ENCODE data around the gene CNEP1R1.

CNEP1R1 gene

DNA sequence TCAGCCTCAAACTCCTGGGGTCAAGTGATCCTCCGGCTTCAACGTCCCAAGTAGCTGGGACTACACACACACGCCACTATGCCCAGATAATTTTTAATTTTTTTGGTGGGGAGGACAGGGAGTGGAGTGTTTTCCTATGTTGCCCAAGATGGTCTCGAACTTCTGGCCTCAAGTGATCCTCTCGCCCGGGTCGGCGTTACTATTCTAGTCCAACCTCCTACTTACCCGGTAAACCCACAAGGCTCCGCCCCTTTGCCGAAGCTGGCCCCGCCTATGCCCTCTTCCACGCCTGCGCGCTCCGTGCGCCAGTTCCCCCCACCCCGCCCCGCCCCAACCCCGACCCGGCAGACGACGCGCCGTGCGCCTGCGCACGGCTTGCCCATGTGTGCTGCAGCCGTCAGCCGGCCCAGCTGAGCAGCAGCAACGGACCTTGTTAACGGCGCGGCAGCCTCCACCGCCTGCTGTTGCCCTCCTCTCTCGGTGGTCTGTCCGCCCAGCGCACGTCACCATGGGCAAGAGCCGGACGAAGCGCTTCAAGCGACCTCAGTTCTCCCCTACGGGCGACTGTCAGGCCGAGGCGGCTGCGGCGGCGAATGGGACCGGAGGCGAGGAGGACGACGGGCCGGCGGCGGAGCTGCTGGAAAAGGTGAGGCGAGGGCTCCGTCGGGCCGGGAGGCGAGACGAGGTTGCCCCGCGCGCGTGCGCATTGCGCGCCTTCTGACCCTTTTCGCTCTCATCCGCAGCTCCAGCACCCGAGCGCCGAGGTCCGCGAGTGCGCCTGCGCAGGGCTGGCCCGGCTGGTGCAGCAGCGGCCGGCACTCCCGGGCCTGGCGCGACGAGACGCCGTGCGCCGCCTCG, 40.8 kb downstream of the CNEP1R1 start, which contains the start of gene HEATR3:
HEATR3 (plus strand) TSS at position 347 of the 858 bp plus-strand sequence; CDS start at position 509, 162 bp downstream.
- DNase-seq, result peak; percentile 97

DNA sequence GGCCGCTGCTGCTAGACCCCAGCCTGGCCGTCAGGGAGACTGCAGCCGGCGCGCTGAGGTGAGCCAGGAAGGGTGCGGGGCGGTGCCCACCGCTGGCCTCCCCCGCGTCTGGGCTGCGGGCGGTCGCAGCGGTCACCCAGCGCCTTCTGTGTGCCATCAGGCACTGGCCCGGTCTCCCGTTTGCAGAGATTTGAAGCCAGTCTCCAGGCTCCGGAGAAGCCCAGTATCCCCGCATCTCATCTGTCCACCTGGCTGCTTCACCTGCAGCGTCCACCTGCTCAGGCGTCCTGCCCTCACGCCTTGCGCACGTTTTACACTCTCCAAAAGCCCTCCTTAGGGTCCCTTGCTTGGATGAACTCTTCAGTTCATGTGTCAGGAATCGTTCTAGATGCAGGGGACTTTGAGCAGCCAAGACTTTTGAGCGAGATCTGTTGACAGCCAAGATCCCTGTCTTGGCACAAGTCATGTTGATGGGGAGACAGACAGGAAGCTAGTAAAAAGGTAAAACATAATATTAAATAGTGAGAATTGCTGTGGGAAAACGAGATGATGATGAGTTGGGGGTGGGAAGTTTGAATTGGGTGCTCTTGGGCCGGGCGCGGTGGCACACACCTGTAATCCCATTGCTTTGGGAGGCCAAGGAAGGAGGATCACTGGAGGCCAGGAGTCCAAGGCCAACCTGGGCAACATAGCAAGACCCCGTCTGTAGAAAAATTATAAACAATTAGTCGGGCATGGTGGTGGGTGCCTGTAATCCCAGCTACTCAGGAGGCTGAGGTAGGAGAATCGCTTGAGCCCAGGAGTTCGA, 41.7 kb downstream of the CNEP1R1 start:
- DNase-seq, result no peak

DNA sequence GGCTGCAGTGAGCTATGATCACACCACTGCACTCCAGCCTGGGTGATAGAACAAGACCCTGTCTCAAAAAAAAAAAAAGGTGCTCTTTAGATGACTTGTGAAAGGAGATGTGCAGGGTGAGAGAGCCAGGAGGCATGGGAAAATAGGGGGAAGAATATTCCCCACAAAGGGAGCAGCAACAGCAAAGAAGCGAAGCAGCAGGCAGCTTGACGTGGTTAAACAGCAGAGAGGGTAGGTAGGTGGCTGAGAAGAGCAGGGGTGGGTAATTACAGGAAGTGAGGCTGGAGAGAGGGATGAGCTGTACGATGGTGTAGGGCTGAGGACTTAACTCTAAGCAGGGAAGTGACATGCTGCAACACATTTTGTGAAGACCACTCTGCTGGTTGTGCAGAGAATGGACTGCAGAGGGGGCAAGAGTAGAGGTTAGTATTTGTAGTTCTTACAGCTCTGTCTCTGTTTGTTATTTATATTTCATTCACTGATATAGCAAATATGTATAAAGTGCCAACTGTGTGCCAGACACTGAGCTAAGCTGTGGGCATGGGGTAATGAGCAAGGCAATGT, 42.3 kb downstream of the CNEP1R1 start:
- peak; percentile 47 for DNase-seq

DNA sequence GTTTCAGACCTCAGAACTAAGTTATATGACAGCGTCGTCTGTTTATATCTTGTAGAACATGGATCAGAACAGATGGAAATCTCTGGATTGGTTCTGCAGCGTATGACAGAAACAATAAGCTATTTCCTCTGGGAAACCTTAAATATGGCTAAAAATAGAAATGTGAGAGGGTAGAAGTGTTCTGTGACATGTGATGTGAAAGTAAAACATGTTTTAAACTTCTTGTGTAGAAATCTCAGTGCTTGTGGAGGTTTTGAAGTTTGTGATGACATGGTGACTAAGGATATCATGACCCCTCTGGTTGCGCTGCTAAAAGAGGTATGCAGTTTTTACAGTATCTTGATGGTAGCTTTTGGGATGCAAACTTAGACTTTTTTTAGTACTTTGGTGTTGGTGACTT, 43.5 kb downstream of the CNEP1R1 start:
- no peak for DNase-seq

DNA sequence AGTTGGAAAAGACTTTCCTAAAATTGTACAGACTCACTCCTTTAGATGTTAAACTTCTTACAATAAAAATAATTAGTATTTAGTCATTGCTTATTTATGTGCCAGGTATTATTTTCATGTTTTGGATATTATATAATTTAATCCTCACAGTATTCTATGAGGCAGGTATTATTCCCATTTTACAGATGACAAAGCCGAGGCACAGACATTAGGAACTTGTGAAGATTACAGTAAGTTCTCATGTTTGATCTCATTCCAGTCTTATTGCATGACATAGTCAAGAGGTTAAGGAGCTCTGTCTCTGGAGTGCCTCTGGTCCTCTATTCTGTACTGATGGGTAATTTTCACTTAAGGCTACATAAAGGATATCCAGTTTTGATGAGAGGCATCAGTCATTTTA, 44.0 kb downstream of the CNEP1R1 start:
- DNase-seq, result no peak

DNA sequence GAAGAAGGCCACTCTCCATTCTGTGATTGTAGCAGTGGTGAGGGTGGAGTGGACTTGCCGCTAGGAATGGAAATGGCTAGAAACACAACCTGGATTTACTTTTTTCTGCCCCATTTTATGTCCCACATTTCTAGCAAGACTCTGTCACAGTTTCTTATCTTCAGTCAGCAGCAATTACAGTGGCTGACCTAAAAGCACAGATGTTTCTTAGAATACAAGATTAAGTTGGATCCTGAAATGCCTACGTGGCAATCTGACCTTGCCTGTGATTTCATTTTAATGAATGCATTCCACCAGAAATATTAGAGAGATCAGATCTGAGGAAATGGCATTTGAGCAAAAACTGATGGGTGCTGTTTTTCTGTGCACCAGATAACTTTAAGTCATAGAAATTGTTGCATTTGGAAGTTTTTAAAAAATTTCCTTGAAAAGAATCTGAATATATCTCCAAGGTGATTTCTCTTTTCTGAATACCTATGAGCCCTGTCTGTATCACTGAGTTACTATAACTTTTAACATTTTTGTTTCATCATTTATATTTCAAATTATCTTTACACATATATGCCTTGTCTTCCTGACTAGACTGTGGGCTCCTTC, 46.1 kb downstream of the CNEP1R1 start:
- no peak for DNase-seq

DNA sequence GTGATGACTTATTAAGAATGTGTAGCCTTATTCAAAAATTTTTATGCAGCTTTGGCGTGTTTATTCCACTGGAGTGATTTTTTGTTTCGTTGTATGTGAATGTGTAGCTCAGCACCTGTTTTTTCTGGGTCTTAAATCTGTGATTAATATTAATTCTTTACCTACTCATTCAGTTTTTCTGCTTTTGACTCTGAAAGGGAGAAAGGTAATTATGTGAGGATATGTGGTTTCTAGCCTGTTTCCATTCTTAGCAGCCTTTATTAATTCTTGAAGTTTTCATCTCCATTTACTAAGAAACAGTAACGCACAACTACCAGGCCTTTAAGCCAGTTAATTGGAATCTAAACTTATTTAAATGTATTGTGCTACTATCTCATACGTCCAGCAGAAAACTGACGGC, 47.7 kb downstream of the CNEP1R1 start:
- no peak for DNase-seq

DNA sequence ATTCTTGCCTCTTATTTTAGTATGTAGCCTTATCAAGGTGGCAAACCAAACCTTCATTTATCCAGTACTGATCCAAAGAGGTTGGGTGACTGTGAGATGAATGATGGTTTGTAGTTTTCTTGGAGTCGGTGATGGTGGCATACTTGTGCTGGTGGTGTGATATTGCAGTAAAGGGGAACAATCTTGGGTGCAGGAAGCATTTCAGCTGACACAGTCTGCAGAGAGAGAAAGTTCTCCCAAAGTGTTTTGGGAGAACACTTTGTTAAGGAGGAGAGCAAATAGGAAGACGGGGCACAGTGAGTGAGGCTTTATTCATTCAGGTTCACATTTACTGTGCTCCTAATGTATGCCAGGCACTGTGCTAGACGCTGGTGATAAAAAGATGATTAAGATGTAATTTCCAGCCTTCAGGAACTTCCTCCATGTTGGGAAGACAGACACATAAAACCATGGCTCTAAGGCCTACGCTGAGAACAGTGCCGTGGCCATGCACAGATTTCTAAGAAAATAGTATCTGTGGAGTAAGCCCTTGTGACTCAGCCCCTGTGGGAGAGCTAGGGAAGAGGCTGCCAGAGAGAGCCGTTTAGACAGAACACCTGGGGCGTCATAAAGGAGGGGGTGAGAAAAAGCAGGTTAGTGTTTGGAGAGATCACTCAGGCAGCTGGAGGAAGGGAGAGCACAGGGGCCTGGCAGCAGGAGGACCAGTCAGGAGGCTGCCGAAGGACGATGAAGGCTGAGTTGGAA, 54.5 kb downstream of the CNEP1R1 start:
- no peak for DNase-seq

DNA sequence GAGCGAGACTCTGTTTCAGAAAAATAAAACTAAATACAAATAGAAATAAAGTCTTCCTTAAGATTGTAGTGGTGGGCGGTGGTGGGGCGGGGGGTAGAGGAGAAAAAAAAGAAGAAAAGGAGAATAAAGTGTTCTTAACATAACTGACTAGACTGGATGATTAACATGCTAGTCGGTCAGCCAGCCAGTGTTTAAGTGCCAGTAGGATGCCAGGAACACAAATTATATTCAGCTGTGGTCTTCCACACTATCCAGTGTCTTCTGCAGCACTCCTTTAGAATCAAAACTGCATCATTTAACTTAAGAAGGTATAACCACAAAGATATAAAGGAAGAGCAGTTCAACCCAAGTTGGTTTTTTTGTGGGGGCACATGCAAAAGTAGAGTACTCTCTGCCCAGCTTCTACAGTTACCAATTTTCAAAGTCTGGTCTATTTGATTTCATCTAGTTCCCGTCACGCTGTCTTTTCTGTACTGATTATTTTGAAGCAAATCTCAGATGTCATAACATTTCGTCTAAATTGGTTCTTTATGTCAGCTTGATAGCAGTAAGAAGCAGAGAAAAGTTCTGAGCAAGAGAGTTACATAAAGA, 56.5 kb downstream of the CNEP1R1 start:
- no peak for DNase-seq

DNA sequence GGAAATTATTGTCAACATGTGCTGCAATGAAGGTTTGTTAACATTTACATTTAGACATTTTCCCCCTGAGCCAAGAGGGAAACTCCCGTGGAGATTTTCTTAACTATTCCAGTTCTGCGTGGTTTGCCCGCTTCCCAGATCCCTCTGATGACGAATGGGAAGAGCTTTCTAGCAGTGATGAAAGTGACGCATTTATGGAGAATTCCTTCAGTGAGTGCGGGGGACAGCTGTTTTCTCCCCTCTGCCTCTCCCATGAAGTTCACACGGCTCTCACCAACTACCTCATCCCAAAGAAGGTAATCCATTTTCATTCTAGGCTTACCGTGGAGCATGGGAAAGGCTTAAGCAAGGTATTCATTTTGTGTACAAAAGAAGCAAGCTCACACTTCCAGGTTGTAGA, 59.0 kb downstream of the CNEP1R1 start:
- DNase-seq, result no peak

DNA sequence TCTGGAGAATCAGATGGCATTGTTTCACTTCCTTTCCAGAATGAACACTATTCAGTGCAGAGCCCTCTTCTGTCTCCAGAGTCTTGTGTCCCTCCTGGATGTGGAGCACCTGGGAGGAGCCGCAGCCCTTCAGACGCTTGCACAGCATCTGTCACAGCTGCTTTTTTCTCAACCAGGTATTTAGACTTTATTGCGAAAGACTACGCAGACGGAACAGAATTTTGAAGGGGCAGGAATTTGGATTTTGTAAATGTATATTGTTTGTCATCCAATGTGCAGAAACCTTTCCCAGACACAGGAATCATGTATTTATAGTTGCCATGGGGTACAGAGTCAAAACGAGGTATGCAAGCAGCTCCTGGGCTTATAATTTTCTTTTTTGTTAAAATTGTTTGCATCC, 61.2 kb downstream of the CNEP1R1 start:
- DNase-seq, result no peak

All from right hindlimb (tissue), 1 donor.